ENCODE measurements around the gene ECI1.

GRCh38 chr16:2299121-2299914, 47.9 kb upstream of the ECI1 start:
- no peak for TF ChIP-seq EZH2 (IDR thresholded peaks at IDR 0.05; ENCODE audit: borderline replicate concordance, low read length)
- TF ChIP-seq CTCF (IDR thresholded peaks at IDR 0.05; ENCODE audit: low read length) = no peak
